ENCODE data around the gene SLC13A2. TPM values are rescaled to one million over a fixed set of nuclear protein-coding genes. Genes with fewer than 3 reads are reported as not detected.
A peak's percentile ranks its signal among the peaks of the same experiment; 100 is the strongest.

The SLC13A2 gene
- total RNA-seq, 1 donor from 2014 or later = not detected

- no peaks in the 10 kb centered on the region for H3K27me3 ChIP-seq
- H3K36me3 ChIP-seq = no peaks in the 10 kb centered on the region
- no peaks in the 10 kb centered on the region for H3K9me3 ChIP-seq
- intact Hi-C loops (cut with DNase I) = no loop called here
- no peak for DNase-seq (ENCODE audit: extremely low spot score in 2 of 2)
- H3K27ac ChIP-seq = no peak overlapping the region
- no peak for TF ChIP-seq POLR2AphosphoS5 (IDR thresholded peaks at IDR 0.05; ENCODE audit: insufficient read depth in 1 of 2, low read depth in 1 of 2)
- no peak for TF ChIP-seq POLR2A (IDR thresholded peaks at IDR 0.05)
- no peak for TF ChIP-seq CTCF (IDR thresholded peaks at IDR 0.05)
- H3K4me3 ChIP-seq = no peak overlapping the region
- H3K4me1 ChIP-seq = peaks cover 13% of the 10 kb centered on the region
These were observed 30.0 kb downstream of the SLC13A2 start for GRCh38 chr17:28503420-28503819.

GRCh38 chr17:28505986-28506665 lies 32.7 kb downstream of the SLC13A2 start, which contains the start of gene FOXN1:
Gene FOXN1 (plus strand): TSS chr17:28506348. CDS start chr17:28523970, 17,622 bp downstream.
- intact Hi-C loops (cut with DNase I) = no loop called here
- Histone ChIP-seq H3K4me3 (peak within 1 kb of the TSS in 1 of 2 donors; percentile 29), H3K27me3 (no peaks in the 10 kb centered on the region), H3K27ac (peak within 1 kb of the TSS; percentile 33), H3K4me1 (peaks cover 17% of the 10 kb centered on the region), H3K9me3 (no peaks in the 10 kb centered on the region), H3K36me3 (no peaks in the 10 kb centered on the region)
- no peak for TF ChIP-seq CTCF (IDR thresholded peaks at IDR 0.05)
- no peak for DNase-seq (ENCODE audit: extremely low spot score in 2 of 2)

GRCh38 chr17:28506763-28507487 lies 33.5 kb downstream of the SLC13A2 start:
- Histone ChIP-seq H3K4me1 (peaks cover 17% of the 10 kb centered on the region), H3K4me3 (peak overlapping the region in 1 of 2 donors; percentile 29), H3K36me3 (no peaks in the 10 kb centered on the region), H3K27me3 (no peaks in the 10 kb centered on the region), H3K27ac (no peak overlapping the region), H3K9me3 (no peaks in the 10 kb centered on the region)
- intact Hi-C loops (cut with DNase I) = no loop called here
- TF ChIP-seq POLR2AphosphoS5 (IDR thresholded peaks at IDR 0.05; ENCODE audit: insufficient read depth in 1 of 2, low read depth in 1 of 2) = no peak
- TF ChIP-seq POLR2A (IDR thresholded peaks at IDR 0.05) = no peak
- TF ChIP-seq CTCF (IDR thresholded peaks at IDR 0.05) = no peak
- no peak for DNase-seq (ENCODE audit: extremely low spot score in 2 of 2)

- H3K27me3 ChIP-seq = no peaks in the 10 kb centered on the region
- H3K9me3 ChIP-seq = no peaks in the 10 kb centered on the region
- H3K27ac ChIP-seq = peak overlapping the region; percentile 58
- no peak for TF ChIP-seq CTCF (IDR thresholded peaks at IDR 0.05)
- peak in 1 of 2 donors; percentile 14 for TF ChIP-seq POLR2AphosphoS5 (IDR thresholded peaks at IDR 0.05; ENCODE audit: insufficient read depth in 1 of 2, low read depth in 1 of 2)
- no peak for TF ChIP-seq POLR2A (IDR thresholded peaks at IDR 0.05)
- intact Hi-C loops (cut with DNase I) = no loop called here
- no peaks in the 10 kb centered on the region for H3K36me3 ChIP-seq
- peaks cover 17% of the 10 kb centered on the region for H3K4me1 ChIP-seq
- H3K4me3 ChIP-seq = peak overlapping the region in 1 of 2 donors; percentile 29
- no peak for DNase-seq (ENCODE audit: extremely low spot score in 2 of 2)
These were observed 34.2 kb downstream of the SLC13A2 start for GRCh38 chr17:28507567-28508203.
